ENCODE measurements around the gene TRA2A. TPM values are rescaled to one million over a fixed set of nuclear protein-coding genes. Genes with fewer than 3 reads are reported as not detected.

The TRA2A gene
- total and polyA plus RNA-seq, 2 of the 13 experiments (the other 11 are each of a cell fraction or from before 2014, with no cell fraction given): 39.1 to 41.6 TPM

GRCh38 chr7:23472046-23472445 is 59.7 kb downstream of the TRA2A start:
- CTCF ChIA-PET (ENCODE audit: low intra/inter-chr PET ratio, low total read pairs): no interaction called here
- POLR2A ChIA-PET: no interaction called here
- in situ Hi-C loops (cut with HindIII; ENCODE audit: extremely low pct_ligation_motif_present, low pct_unique_long_range_greater_than_20kb): no loop called here

GRCh38 chr7:23471106-23471859 is 60.5 kb downstream of the TRA2A start:
- BruUV-seq (replicated peaks): TSS peak; percentile 66
- peaks cover 19% of the 10 kb centered on the region for H3K4me1 ChIP-seq (ENCODE audit: insufficient read depth, low read length)
- intact Hi-C loops (cut with micrococcal nuclease; ENCODE audit: unreplicated experiment) (loop anchor here (5.0 to 10.0 kb wide), 2 partner anchors 286 to 459 kb away; partner anchors contain the start of genes HYCC1 and NUP42), in situ Hi-C loops (cut with HindIII; ENCODE audit: extremely low pct_ligation_motif_present, low pct_unique_long_range_greater_than_20kb) (no loop called here)
- H3K4me3 ChIP-seq (replicated peaks in 1 of 3; ENCODE audit: insufficient read depth in 1 of 3, low read depth in 2 of 3, low read length in 3 of 3): peak overlapping the region; percentile 86 to 93 (median 91)
- no peaks in the 10 kb centered on the region; a peak in 1 of 5 replicates for H3K27me3 ChIP-seq (ENCODE audit: control insufficient read depth in 1 of 2, insufficient read depth in 2 of 2, low read length in 2 of 2)
- peak overlapping the region; percentile 94 for H3K9ac ChIP-seq (ENCODE audit: insufficient read depth, low read depth, low read length)
- DNase-seq (ENCODE audit: low spot score) (peak; percentile 83), FAIRE-seq (no peak), ATAC-seq (peak; percentile 47)
- no peaks in the 10 kb centered on the region for H3K9me3 ChIP-seq (ENCODE audit: low read length)
- H2AFZ ChIP-seq (ENCODE audit: low read length): no peak overlapping the region
- H4K20me1 ChIP-seq (ENCODE audit: insufficient read depth, low read length): no peaks in the 10 kb centered on the region
- H3K4me2 ChIP-seq (ENCODE audit: low read depth, low read length): peak overlapping the region; percentile 94
- CTCF ChIA-PET (ENCODE audit: low intra/inter-chr PET ratio, low total read pairs): no interaction called here
- WGBS (ENCODE audit: low lambda C conversion rate): 3% methylated on average over 19 of the region's 44 CpGs
- POLR2A ChIA-PET: no interaction called here
- peak overlapping the region; percentile 96 for H3K27ac ChIP-seq (ENCODE audit: extremely low read length, insufficient read depth, low read length)
- peaks cover 74% of the 10 kb centered on the region for H3K79me2 ChIP-seq (ENCODE audit: insufficient read depth, low read length)
- no peaks in the 10 kb centered on the region for H3K36me3 ChIP-seq (replicated peaks in 1 of 2; ENCODE audit: control insufficient read depth in 1 of 2, insufficient read depth in 2 of 2, low read length in 2 of 2)
- no peak for TF ChIP-seq SOX6 (IDR thresholded peaks at IDR 0.05)
- TF ChIP-seq SOX6 (CRISPR knock-in tag; IDR thresholded peaks at IDR 0.05): 0 out of 2 replicates have a peak, but pooled peaks have one; percentile 11
- TF ChIP-seq ZFAT (CRISPR knock-in tag; conservative IDR thresholded peaks at IDR 0.05): no peak
- no peak for TF ChIP-seq ZKSCAN8 (CRISPR knock-in tag; IDR thresholded peaks at IDR 0.05; ENCODE audit: borderline replicate concordance)
- no peak for TF ChIP-seq RELA (CRISPR knock-in tag; IDR thresholded peaks at IDR 0.05)
- TF ChIP-seq GFI1 (CRISPR knock-in tag; IDR thresholded peaks at IDR 0.05; ENCODE audit: borderline replicate concordance): no peak
- no peak for TF ChIP-seq ZBTB38 (CRISPR knock-in tag; IDR thresholded peaks at IDR 0.05)
- TF ChIP-seq RBFOX2 (IDR thresholded peaks at IDR 0.05; ENCODE audit: low read depth, low read length): peak; percentile 72
- TF ChIP-seq ZFY (CRISPR knock-in tag; IDR thresholded peaks at IDR 0.05): 0 out of 2 replicates have a peak, but pooled peaks have one; percentile 27
- no peak for TF ChIP-seq ZNF619 (CRISPR knock-in tag; IDR thresholded peaks at IDR 0.05)
- no peak for TF ChIP-seq SMYD3 (CRISPR knock-in tag; IDR thresholded peaks at IDR 0.05)
- TF ChIP-seq YY1 (IDR thresholded peaks at IDR 0.05; ENCODE audit: insufficient read depth, insufficient replicate concordance, low read depth, low read length): peak; percentile 50
- TF ChIP-seq, protein P1, sequence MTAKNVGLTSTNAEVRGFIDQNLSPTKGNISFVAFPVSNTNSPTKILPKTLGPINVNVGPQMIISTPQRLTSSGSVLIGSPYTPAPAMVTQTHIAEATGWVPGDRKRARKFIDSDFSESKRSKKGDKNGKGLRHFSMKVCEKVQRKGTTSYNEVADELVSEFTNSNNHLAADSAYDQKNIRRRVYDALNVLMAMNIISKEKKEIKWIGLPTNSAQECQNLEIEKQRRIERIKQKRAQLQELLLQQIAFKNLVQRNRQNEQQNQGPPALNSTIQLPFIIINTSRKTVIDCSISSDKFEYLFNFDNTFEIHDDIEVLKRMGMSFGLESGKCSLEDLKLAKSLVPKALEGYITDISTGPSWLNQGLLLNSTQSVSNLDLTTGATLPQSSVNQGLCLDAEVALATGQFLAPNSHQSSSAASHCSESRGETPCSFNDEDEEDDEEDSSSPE (CRISPR knock-in tag; IDR thresholded peaks at IDR 0.05): 0 out of 2 replicates have a peak, but pooled peaks have one; percentile 27

More at GRCh38 chr7:23472046-23472445, 59.7 kb downstream of the TRA2A start:
- H3K9me3 ChIP-seq (ENCODE audit: low read length): no peaks in the 10 kb centered on the region
- no peaks in the 10 kb centered on the region; a peak in 1 of 5 replicates for H3K27me3 ChIP-seq (ENCODE audit: control insufficient read depth in 1 of 2, insufficient read depth in 2 of 2, low read length in 2 of 2)
- H3K27ac ChIP-seq (ENCODE audit: extremely low read length, insufficient read depth, low read length): peak overlapping the region; percentile 96
- no peak overlapping the region for H2AFZ ChIP-seq (ENCODE audit: low read length)
- intact Hi-C loops (cut with micrococcal nuclease; ENCODE audit: unreplicated experiment): loop anchor here (5.0 to 10.0 kb wide), 2 partner anchors 287 to 460 kb away; partner anchors contain the start of genes HYCC1 and NUP42
- BruUV-seq (replicated peaks): no TSS peak
- FAIRE-seq: no peak
- TF ChIP-seq GABPA (IDR thresholded peaks at IDR 0.05; ENCODE audit: low read depth, low read length) (no peak), GABPA (CRISPR knock-in tag; IDR thresholded peaks at IDR 0.05; ENCODE audit: low read depth) (0 out of 2 replicates have a peak, but pooled peaks have one; percentile 11), STAG1 (CRISPR knock-in tag; IDR thresholded peaks at IDR 0.05) (no peak), HIVEP1 (CRISPR knock-in tag; IDR thresholded peaks at IDR 0.05) (no peak), ZNF747 (CRISPR knock-in tag; IDR thresholded peaks at IDR 0.05; ENCODE audit: borderline replicate concordance) (no peak), RBFOX2 (IDR thresholded peaks at IDR 0.05; ENCODE audit: low read depth, low read length) (peak; percentile 66), NFYB (CRISPR knock-in tag; IDR thresholded peaks at IDR 0.05) (no peak), SAP130 (CRISPR knock-in tag; IDR thresholded peaks at IDR 0.05; ENCODE audit: low read depth) (0 out of 2 replicates have a peak, but pooled peaks have one; percentile 28), THAP11 (CRISPR knock-in tag; IDR thresholded peaks at IDR 0.05) (no peak), YY1 (IDR thresholded peaks at IDR 0.05; ENCODE audit: insufficient read depth, insufficient replicate concordance, low read depth, low read length) (peak; percentile 28), ZNF577 (CRISPR knock-in tag; IDR thresholded peaks at IDR 0.05; ENCODE audit: borderline replicate concordance, low read depth) (no peak)
- no peak for DNase-seq (ENCODE audit: low spot score)
- 4% methylated on average over 6 of the region's 6 CpGs for WGBS (ENCODE audit: low lambda C conversion rate)
- peak overlapping the region; percentile 94 for H3K4me2 ChIP-seq (ENCODE audit: low read depth, low read length)
- no peaks in the 10 kb centered on the region for H4K20me1 ChIP-seq (ENCODE audit: insufficient read depth, low read length)
- no peak for ATAC-seq
- peak overlapping the region; percentile 90 for H3K9ac ChIP-seq (ENCODE audit: insufficient read depth, low read depth, low read length)
- H3K79me2 ChIP-seq (ENCODE audit: insufficient read depth, low read length): peaks cover 74% of the 10 kb centered on the region
- no peaks in the 10 kb centered on the region for H3K36me3 ChIP-seq (replicated peaks in 1 of 2; ENCODE audit: control insufficient read depth in 1 of 2, insufficient read depth in 2 of 2, low read length in 2 of 2)
- H3K4me3 ChIP-seq (replicated peaks in 1 of 3; ENCODE audit: insufficient read depth in 1 of 3, low read depth in 2 of 3, low read length in 3 of 3): peak overlapping the region; percentile 86 to 93 (median 91)
- H3K4me1 ChIP-seq (ENCODE audit: insufficient read depth, low read length): peaks cover 19% of the 10 kb centered on the region

All from HepG2 (cell line).